PFSK-1 (cell line): ENCODE results near the gene PTPRN2.

Experiments
- POLR2AphosphoS5 ChIP-seq: IDR thresholded peaks from 2 replicates; pipeline ENCODE4 v1.6.1; 2012; ENCODE audit warnings: low read depth, mild to moderate bottlenecking, control low read depth, low read length, moderate library complexity
- TAF1 ChIP-seq: IDR thresholded peaks from 2 replicates; pipeline ENCODE4 v1.6.1; 2012; ENCODE audit warnings: low read length, control low read depth, borderline replicate concordance; ENCODE audit not compliant: insufficient read depth
- TF ChIP-seq, protein P1 (sequence below), 2 experiments: IDR thresholded peaks; 2 replicates each; pipeline versions ENCODE4 v1.6.1 to v1.8.0; 2011 to 2012; ENCODE audit warnings: low read depth in 2 of 2, low read length in 2 of 2, control low read depth in 1 of 2, inconsistent platforms in 1 of 2, mild to moderate bottlenecking in 1 of 2, moderate library complexity in 1 of 2; ENCODE audit not compliant: insufficient read depth in 1 of 2

- TF ChIP-seq, protein P1, sequence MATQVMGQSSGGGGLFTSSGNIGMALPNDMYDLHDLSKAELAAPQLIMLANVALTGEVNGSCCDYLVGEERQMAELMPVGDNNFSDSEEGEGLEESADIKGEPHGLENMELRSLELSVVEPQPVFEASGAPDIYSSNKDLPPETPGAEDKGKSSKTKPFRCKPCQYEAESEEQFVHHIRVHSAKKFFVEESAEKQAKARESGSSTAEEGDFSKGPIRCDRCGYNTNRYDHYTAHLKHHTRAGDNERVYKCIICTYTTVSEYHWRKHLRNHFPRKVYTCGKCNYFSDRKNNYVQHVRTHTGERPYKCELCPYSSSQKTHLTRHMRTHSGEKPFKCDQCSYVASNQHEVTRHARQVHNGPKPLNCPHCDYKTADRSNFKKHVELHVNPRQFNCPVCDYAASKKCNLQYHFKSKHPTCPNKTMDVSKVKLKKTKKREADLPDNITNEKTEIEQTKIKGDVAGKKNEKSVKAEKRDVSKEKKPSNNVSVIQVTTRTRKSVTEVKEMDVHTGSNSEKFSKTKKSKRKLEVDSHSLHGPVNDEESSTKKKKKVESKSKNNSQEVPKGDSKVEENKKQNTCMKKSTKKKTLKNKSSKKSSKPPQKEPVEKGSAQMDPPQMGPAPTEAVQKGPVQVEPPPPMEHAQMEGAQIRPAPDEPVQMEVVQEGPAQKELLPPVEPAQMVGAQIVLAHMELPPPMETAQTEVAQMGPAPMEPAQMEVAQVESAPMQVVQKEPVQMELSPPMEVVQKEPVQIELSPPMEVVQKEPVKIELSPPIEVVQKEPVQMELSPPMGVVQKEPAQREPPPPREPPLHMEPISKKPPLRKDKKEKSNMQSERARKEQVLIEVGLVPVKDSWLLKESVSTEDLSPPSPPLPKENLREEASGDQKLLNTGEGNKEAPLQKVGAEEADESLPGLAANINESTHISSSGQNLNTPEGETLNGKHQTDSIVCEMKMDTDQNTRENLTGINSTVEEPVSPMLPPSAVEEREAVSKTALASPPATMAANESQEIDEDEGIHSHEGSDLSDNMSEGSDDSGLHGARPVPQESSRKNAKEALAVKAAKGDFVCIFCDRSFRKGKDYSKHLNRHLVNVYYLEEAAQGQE (IDR thresholded peaks at IDR 0.05; ENCODE audit: insufficient read depth in 1 of 2, low read depth in 2 of 2, low read length in 2 of 2), result no peak
- TF ChIP-seq POLR2AphosphoS5, result no peak
- TF ChIP-seq TAF1, result no peak
Observed at GRCh38 chr7:157752832-157753291, 834.8 kb downstream of the PTPRN2 start.
